Psoas muscle (tissue), 8 donors: ENCODE results near the gene TBX15. TPM values are rescaled to one million over a fixed set of nuclear protein-coding genes. Genes with fewer than 3 reads are reported as not detected.
A peak's percentile ranks its signal among the peaks of the same experiment; 100 is the strongest.

Experiments
- ATAC-seq, 4 donors: fragments of 200-7000 bp; cut with Tn5 transposase; one replicate each; pipeline ENCODE4 v1.9.1; 2020; ENCODE audit warnings: moderate library complexity in 3 of 4, mild to moderate bottlenecking in 2 of 4
- DNase-seq, 2 donors: peaks; one replicate each; pipeline ENCODE4 v3.0.0-alpha.2; 2020
- H3K27ac ChIP-seq: fragments of 200-600 bp; one replicate; pipeline ENCODE4 v1.8.0; 2022
- H3K27me3 ChIP-seq, 3 donors: fragments of 200-600 bp in 1 of 3; one replicate each; pipeline versions ENCODE4 v1.6.1 to v1.8.0; 2013 to 2022; ENCODE audit warnings: low read length in 2 of 3, mild to moderate bottlenecking in 2 of 3, moderate library complexity in 1 of 3; ENCODE audit not compliant: insufficient read depth in 3 of 3
- H3K36me3 ChIP-seq, 2 donors: fragments of 200-600 bp in 1 of 2; one replicate each; pipeline versions ENCODE4 v1.6.1 to v1.8.0; 2013 to 2022; ENCODE audit warnings: low read depth in 1 of 2, mild to moderate bottlenecking in 1 of 2, moderate library complexity in 1 of 2; ENCODE audit not compliant: insufficient read depth in 1 of 2
- H3K4me1 ChIP-seq: fragments of 200-600 bp; one replicate; pipeline ENCODE4 v1.8.0; 2022
- H3K4me3 ChIP-seq: fragments of 200-600 bp; one replicate; pipeline ENCODE4 v1.8.0; 2022; ENCODE audit warnings: mild to moderate bottlenecking
- H3K9me3 ChIP-seq: fragments of 200-600 bp; one replicate; pipeline ENCODE4 v1.8.0; 2022
- CTCF ChIP-seq: fragments of 200-600 bp; IDR thresholded peaks from one replicate; pipeline ENCODE4 v1.8.0; 2022; ENCODE audit warnings: antibody characterized with exemption
- WGBS, 3 donors: extraction: QIAGEN DNeasy Blood & Tissue Kit; methylation state at CpG; one replicate each; pipeline versions ENCODE4 v1.1.6 to v1.1.7; 2013; 5-methylcytosine and 5-hydroxymethylcytosine counted together
- intact Hi-C, 2 donors: fragments of 100-400 bp; cut with DNase I; formaldehyde crosslinking; loops; one replicate each; pipeline versions ENCODE4 v1.11.0 to v1.14.2; 2022
- polyA plus RNA-seq, 3 donors: library from polyadenylated mRNA; stranded (reverse); fragments of 200-250 nt; gene quantifications; one replicate each; pipeline ENCODE4 v1.2.3, GENCODE V29; 2013
- total RNA-seq, 4 donors: library from RNA; stranded (reverse); fragmentation: NEBNext Ultra II Directional in 2 of 4; extraction: Animal tissue kit (Norgen Biotek cat#: 25700) in 2 of 4; gene quantifications; one replicate each; pipeline versions ENCODE4 v1.2.1 to v1.2.4, GENCODE V29; 2021 to 2023
- donor health status: healthy with polysubstance abuse.
- donor health status: DM: no; HTN: no; CAD: no; lungs with moderate emphysema.
- donor health status: Bipolar disorder and iron deficiency.
- donor health status: healthy.
- donor health status: DM: yes; HTN: yes; CAD: no.
- donor health status: DM: no; HTN: no; CAD: no.
- donor health status: DM: no; HTN: no; CAD: no.
- donor health status: DM: yes; HTN: yes; CAD: no.

Gene TBX15
- total and polyA plus RNA-seq, 7 donors, result 37.0 to 220 (median 105) TPM

GRCh38 chr1:118902711-118903191 lies 85.4 kb downstream of the TBX15 start:
- Histone ChIP-seq H3K4me3 (no peak overlapping the region), H3K4me1 (peaks cover 37% of the 10 kb centered on the region), H3K9me3 (no peaks in the 10 kb centered on the region), H3K36me3 (peaks cover 0 to 58% of the 10 kb centered on the region in 2 donors), H3K27me3 (no peaks in the 10 kb centered on the region), H3K27ac (no peak overlapping the region)
- intact Hi-C loops, result no loop called here
- TF ChIP-seq CTCF, result no peak
- WGBS, 3 donors, result 70 to 72% (median 70%) methylated on average over 6 of the region's 6 CpGs
- DNase-seq (no peak), ATAC-seq (peak in 1 of 4 donors; percentile 26)

GRCh38 chr1:118902299-118902698 lies 85.8 kb downstream of the TBX15 start:
- WGBS, 3 donors, result 95 to 97% (median 96%) methylated on average over 2 of the region's 2 CpGs
- Histone ChIP-seq H3K4me3 (no peak overlapping the region), H3K27me3 (no peaks in the 10 kb centered on the region), H3K9me3 (no peaks in the 10 kb centered on the region), H3K36me3 (peaks cover 0 to 58% of the 10 kb centered on the region in 2 donors), H3K27ac (no peak overlapping the region), H3K4me1 (peaks cover 36% of the 10 kb centered on the region)
- intact Hi-C loops, result no loop called here
- DNase-seq, result no peak
- ATAC-seq, result no peak
- no peak for TF ChIP-seq CTCF

GRCh38 chr1:118900643-118901440 lies 87.3 kb downstream of the TBX15 start:
- ATAC-seq, result peak; percentile 66 to 74 (median 70)
- intact Hi-C loops, result no loop called here
- Histone ChIP-seq H3K4me3 (no peak overlapping the region), H3K27me3 (no peaks in the 10 kb centered on the region), H3K27ac (peak overlapping the region; percentile 54), H3K9me3 (no peaks in the 10 kb centered on the region), H3K4me1 (peaks cover 25% of the 10 kb centered on the region), H3K36me3 (peaks cover 0 to 63% of the 10 kb centered on the region in 2 donors)
- no peak for TF ChIP-seq CTCF
- no peak for DNase-seq

- Histone ChIP-seq H3K36me3 (peaks cover 0 to 77% of the 10 kb centered on the region in 2 donors), H3K4me3 (no peak overlapping the region), H3K27ac (no peak overlapping the region), H3K4me1 (peaks cover 24% of the 10 kb centered on the region), H3K9me3 (no peaks in the 10 kb centered on the region), H3K27me3 (no peaks in the 10 kb centered on the region)
- intact Hi-C loops, result no loop called here
- 81 to 90% (median 88%) methylated on average over 3 of the region's 3 CpGs for WGBS, 3 donors
- peak in 2 of 4 donors; percentile 36 to 40 for ATAC-seq
- no peak for DNase-seq
- TF ChIP-seq CTCF, result no peak
These were observed 88.8 kb downstream of the TBX15 start for GRCh38 chr1:118899340-118899739.
